Right forelimb (tissue), 1 donor: Measurements from ENCODE around the gene DCAF11.

Experiments
- DNase-seq: peaks from one replicate; pipeline ENCODE4 v3.0.0-alpha.2; 2018

DCAF11 gene

GRCh38 chr14:24122898-24123297, 8.3 kb downstream of the DCAF11 start:
- no peak for DNase-seq

GRCh38 chr14:24123424-24124417, 9.1 kb downstream of the DCAF11 start:
- no peak for DNase-seq

GRCh38 chr14:24126939-24127338, 12.4 kb downstream of the DCAF11 start:
- DNase-seq = no peak

- no peak for DNase-seq
Measured at GRCh38 chr14:24127673-24128072, 13.1 kb downstream of the DCAF11 start.

GRCh38 chr14:24129410-24129998, 14.9 kb downstream of the DCAF11 start:
- no peak for DNase-seq

GRCh38 chr14:24130380-24130716, 15.8 kb downstream of the DCAF11 start, which contains the start of gene FITM1:
Gene FITM1 (plus strand): TSS chr14:24130659. CDS start chr14:24131564, 905 bp downstream.
- DNase-seq = no peak

- peak; percentile 72 for DNase-seq
Measured at GRCh38 chr14:24130717-24131548, 16.4 kb downstream of the DCAF11 start.

- DNase-seq = no peak
Measured at GRCh38 chr14:24131549-24131966, 17.0 kb downstream of the DCAF11 start.

- no peak for DNase-seq
Measured at GRCh38 chr14:24132061-24132685, 17.6 kb downstream of the DCAF11 start.

GRCh38 chr14:24132976-24133375, 18.4 kb downstream of the DCAF11 start:
- no peak for DNase-seq

- DNase-seq = no peak
Measured at GRCh38 chr14:24133735-24134134, 19.2 kb downstream of the DCAF11 start.

GRCh38 chr14:24135584-24135833, 20.9 kb downstream of the DCAF11 start:
- DNase-seq = no peak

- DNase-seq = peak; percentile 95
Measured at GRCh38 chr14:24135834-24136683, 21.5 kb downstream of the DCAF11 start, which contains the start of gene PSME1. Gene PSME1 (plus strand): TSS chr14:24136194. CDS start chr14:24136263, 69 bp downstream.

GRCh38 chr14:24136684-24137528, 22.3 kb downstream of the DCAF11 start:
- DNase-seq = no peak

- DNase-seq = no peak
Measured at GRCh38 chr14:24137529-24138395, 23.2 kb downstream of the DCAF11 start.

GRCh38 chr14:24138396-24139271, 24.1 kb downstream of the DCAF11 start:
- DNase-seq = no peak

- no peak for DNase-seq
Measured at GRCh38 chr14:24139272-24139934, 24.8 kb downstream of the DCAF11 start.
